ENCODE data around the gene SYTL2.

DNA sequence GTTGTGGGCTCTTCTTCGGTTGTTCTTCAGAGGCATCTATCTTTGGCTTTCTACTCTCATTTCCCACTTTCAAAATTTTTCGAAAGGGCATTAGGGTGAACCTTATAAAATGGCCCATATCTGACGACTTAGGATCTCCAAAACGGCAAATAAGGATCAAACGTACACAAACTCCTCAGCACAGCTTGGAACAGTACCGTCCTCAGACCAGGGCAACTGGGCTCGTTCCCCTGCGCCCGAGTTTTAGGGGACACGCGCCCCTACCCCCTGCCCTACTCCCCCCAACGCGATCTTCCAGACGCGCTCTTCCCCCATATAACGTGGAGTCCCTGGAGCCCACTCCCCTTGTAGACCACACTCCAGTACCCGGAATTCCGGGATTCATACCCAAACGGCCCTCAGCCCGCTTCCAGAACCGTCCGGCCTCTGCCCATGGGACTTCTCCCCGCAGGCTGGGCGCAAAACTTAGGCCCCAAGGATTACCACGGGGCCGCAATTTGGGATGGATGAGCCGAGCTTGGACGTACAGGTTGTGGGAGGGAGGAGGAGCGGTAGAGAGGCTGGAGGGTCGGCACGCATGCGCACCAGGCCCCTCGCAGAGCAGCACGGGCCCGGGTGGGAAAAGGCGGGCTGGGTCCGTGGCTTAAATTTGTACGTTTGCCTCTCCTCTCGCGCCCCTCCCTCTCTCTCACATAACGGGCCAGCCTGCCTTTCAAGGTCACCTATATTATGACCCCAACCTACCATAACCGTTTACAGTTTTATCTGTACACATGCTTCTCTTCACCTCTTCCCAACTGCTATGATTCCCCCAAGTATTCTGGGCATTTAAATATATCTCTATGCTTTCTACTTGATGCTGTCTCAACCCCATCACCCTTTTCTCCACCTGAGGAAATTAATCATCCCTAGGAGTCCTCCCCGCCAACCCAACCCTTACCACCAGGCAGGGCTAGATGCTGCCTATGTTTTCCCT lies 128.3 kb downstream of the SYTL2 start:
- TF ChIP-seq, protein P1, sequence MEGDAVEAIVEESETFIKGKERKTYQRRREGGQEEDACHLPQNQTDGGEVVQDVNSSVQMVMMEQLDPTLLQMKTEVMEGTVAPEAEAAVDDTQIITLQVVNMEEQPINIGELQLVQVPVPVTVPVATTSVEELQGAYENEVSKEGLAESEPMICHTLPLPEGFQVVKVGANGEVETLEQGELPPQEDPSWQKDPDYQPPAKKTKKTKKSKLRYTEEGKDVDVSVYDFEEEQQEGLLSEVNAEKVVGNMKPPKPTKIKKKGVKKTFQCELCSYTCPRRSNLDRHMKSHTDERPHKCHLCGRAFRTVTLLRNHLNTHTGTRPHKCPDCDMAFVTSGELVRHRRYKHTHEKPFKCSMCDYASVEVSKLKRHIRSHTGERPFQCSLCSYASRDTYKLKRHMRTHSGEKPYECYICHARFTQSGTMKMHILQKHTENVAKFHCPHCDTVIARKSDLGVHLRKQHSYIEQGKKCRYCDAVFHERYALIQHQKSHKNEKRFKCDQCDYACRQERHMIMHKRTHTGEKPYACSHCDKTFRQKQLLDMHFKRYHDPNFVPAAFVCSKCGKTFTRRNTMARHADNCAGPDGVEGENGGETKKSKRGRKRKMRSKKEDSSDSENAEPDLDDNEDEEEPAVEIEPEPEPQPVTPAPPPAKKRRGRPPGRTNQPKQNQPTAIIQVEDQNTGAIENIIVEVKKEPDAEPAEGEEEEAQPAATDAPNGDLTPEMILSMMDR (IDR thresholded peaks at IDR 0.05) = no peak
- no peak for TF ChIP-seq POLR2A (IDR thresholded peaks at IDR 0.05)

Data from tibial nerve (tissue), 3 donors.